WERI-Rb-1 (cell line): ENCODE measurements around the gene SLC35A5.

Source experiments
- DNase-seq: peaks from one replicate; pipeline ENCODE4 v3.0.0-alpha.2; 2020
- H3K27ac ChIP-seq: fragments of 250-450 bp; sonication (Bioruptor Pico); 2 replicates; pipeline ENCODE4 v1.5.1; 2020; ENCODE audit warnings: mild to moderate bottlenecking, moderate library complexity
- H3K27me3 ChIP-seq: fragments of 250-450 bp; sonication (Bioruptor Pico); 2 replicates; pipeline ENCODE4 v1.5.1; 2021; ENCODE audit warnings: mild to moderate bottlenecking, low read depth, moderate library complexity; ENCODE audit not compliant: insufficient read depth, severe bottlenecking
- H3K36me3 ChIP-seq: fragments of 250-450 bp; sonication (Bioruptor Pico); 2 replicates; pipeline ENCODE4 v1.5.1; 2020; ENCODE audit warnings: mild to moderate bottlenecking, moderate library complexity
- H3K4me3 ChIP-seq: 2 replicates; pipeline ENCODE4 v1.5.1; 2011; ENCODE audit warnings: low read depth, mild to moderate bottlenecking, control low read depth, low read length
- H3K9me3 ChIP-seq: fragments of 250-450 bp; sonication (Bioruptor Pico); 2 replicates; pipeline ENCODE4 v1.5.1; 2021; ENCODE audit warnings: mild to moderate bottlenecking, moderate library complexity; ENCODE audit not compliant: severe bottlenecking
- CTCF ChIP-seq: IDR thresholded peaks from 2 replicates; pipeline ENCODE4 v1.5.1; 2011; ENCODE audit warnings: low read depth, mild to moderate bottlenecking, control low read depth, inconsistent platforms, low read length

Gene SLC35A5

DNA sequence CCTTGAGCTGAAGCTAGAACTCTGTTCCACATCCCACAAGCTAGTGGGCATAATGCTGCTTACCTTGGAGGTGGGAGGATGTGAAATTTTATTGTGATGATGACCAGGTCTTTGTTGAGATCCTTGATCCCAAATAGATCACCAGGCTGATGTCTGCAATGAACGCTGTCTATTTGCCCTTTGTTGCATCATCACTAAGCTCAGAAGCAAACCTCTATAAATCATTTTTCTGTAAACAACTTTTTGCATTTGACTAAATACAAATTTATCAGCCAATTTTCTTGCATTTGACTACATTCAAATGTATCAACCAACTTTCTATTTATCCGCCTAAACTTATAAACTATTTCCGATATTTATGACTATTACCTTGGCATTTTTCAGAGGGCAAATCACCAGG is 69.4 kb downstream of the SLC35A5 start:
- no peak for DNase-seq
- Histone ChIP-seq H3K36me3 (no peaks in the 10 kb centered on the region), H3K27ac (no peak overlapping the region), H3K9me3 (no peaks in the 10 kb centered on the region), H3K27me3 (no peaks in the 10 kb centered on the region), H3K4me3 (no peak overlapping the region)
- no peak for TF ChIP-seq CTCF

- Histone ChIP-seq H3K27me3 (no peaks in the 10 kb centered on the region), H3K27ac (no peak overlapping the region), H3K9me3 (no peaks in the 10 kb centered on the region), H3K36me3 (no peaks in the 10 kb centered on the region), H3K4me3 (no peak overlapping the region)
- no peak for DNase-seq
- no peak for TF ChIP-seq CTCF
These were observed 70.8 kb downstream of the SLC35A5 start for GRCh38 chr3:112632596-112632995.

GRCh38 chr3:112633191-112633590 is 71.3 kb downstream of the SLC35A5 start:
- no peak overlapping the region for H3K27ac ChIP-seq
- H3K27me3 ChIP-seq, result no peaks in the 10 kb centered on the region
- H3K36me3 ChIP-seq, result no peaks in the 10 kb centered on the region
- no peak for TF ChIP-seq CTCF
- H3K4me3 ChIP-seq, result no peak overlapping the region
- H3K9me3 ChIP-seq, result no peaks in the 10 kb centered on the region
- DNase-seq, result no peak

- DNase-seq, result no peak
- Histone ChIP-seq H3K9me3 (no peaks in the 10 kb centered on the region), H3K27me3 (no peaks in the 10 kb centered on the region), H3K4me3 (no peak overlapping the region), H3K27ac (no peak overlapping the region), H3K36me3 (no peaks in the 10 kb centered on the region)
- no peak for TF ChIP-seq CTCF
These were observed 71.9 kb downstream of the SLC35A5 start for GRCh38 chr3:112633757-112634156.

DNA sequence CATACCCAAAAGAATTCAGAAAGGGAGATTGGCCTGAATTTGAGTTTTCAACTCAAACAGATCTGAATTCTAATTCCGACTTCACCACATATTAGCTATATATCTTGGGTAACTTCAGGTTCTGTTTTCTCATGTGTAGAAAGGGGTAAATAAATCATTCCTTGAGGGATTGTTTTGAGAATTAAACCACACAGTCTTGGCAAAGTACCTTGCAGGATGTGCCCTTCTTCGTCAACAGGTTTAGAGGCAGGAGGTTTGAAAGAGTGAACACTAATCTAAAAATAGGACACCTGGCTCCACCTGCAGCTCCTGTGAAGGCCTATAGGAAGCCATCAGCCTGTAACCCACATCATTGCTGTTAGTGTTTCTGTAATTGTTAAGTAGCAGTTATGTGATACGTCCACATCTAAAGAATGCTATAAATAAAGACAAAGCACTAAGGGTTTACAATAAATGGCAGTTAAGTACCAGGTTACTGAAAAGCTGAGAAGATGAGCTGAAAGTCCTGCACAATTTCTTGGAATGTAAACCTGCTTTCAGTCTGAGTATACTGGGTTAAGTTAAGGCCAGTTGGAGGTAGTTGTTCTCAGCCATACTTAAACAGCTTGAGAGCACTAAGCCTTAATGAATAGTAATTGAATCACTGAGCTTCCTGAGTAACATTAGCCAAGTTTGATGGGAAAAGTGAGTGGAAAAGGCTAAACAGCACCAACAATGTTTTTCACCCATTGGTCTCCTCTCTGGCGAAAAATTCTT is 73.1 kb downstream of the SLC35A5 start:
- H3K4me3 ChIP-seq, result no peak overlapping the region
- no peak overlapping the region for H3K27ac ChIP-seq
- DNase-seq, result no peak
- no peaks in the 10 kb centered on the region for H3K36me3 ChIP-seq
- no peak for TF ChIP-seq CTCF
- H3K9me3 ChIP-seq, result no peaks in the 10 kb centered on the region
- no peaks in the 10 kb centered on the region for H3K27me3 ChIP-seq
